IMR-90 (cell line): ENCODE data around the gene S100A8.

ENCODE experiments used
- BHLHE40 ChIP-seq: fragments of 150-350 bp; IDR thresholded peaks from 2 replicates; pipeline ENCODE4 v1.6.1; 2016; ENCODE audit warnings: mild to moderate bottlenecking, low read depth, low read length
- CEBPB ChIP-seq: IDR thresholded peaks from 2 replicates; pipeline ENCODE4 v1.6.1; 2012; ENCODE audit warnings: low read depth, low read length, improper control_type of control experiment
- MXI1 ChIP-seq: IDR thresholded peaks from 2 replicates; pipeline ENCODE4 v1.6.1; 2012; ENCODE audit warnings: low read depth, mild to moderate bottlenecking, low read length, moderate library complexity, borderline replicate concordance
- POLR2A ChIP-seq: IDR thresholded peaks from 2 replicates; pipeline ENCODE4 v1.6.1; 2012; ENCODE audit warnings: mild to moderate bottlenecking, low read depth, low read length
- RAD21 ChIP-seq: IDR thresholded peaks from 2 replicates; pipeline ENCODE4 v1.6.1; 2012; ENCODE audit warnings: low read length, improper control_type of control experiment
- RCOR1 ChIP-seq: IDR thresholded peaks from 2 replicates; pipeline ENCODE4 v1.6.1; 2012; ENCODE audit warnings: mild to moderate bottlenecking, low read length, improper control_type of control experiment; ENCODE audit not compliant: insufficient replicate concordance
- SMC3 ChIP-seq: fragments of 150-350 bp; IDR thresholded peaks from 2 replicates; pipeline ENCODE4 v1.6.1; 2016; ENCODE audit warnings: low read depth, mild to moderate bottlenecking, antibody characterized with exemption, low read length, moderate library complexity
- TF ChIP-seq, protein P1 (sequence below): conservative IDR thresholded peaks from 2 replicates; pipeline ENCODE4 v1.5.1; 2012; ENCODE audit warnings: mild to moderate bottlenecking, low read depth, low read length, improper control_type of control experiment
- TF ChIP-seq, protein P2 (sequence below): fragments of 150-350 bp; IDR thresholded peaks from 2 replicates; pipeline ENCODE4 v1.6.1; 2016; ENCODE audit warnings: low read depth, mild to moderate bottlenecking, low read length, moderate library complexity, borderline replicate concordance

- TF ChIP-seq MXI1 (no peak), POLR2A (no peak), CEBPB (no peak), RAD21 (no peak), SMC3 (no peak), BHLHE40 (no peak), RCOR1 (no peak)
- TF ChIP-seq, protein P1, sequence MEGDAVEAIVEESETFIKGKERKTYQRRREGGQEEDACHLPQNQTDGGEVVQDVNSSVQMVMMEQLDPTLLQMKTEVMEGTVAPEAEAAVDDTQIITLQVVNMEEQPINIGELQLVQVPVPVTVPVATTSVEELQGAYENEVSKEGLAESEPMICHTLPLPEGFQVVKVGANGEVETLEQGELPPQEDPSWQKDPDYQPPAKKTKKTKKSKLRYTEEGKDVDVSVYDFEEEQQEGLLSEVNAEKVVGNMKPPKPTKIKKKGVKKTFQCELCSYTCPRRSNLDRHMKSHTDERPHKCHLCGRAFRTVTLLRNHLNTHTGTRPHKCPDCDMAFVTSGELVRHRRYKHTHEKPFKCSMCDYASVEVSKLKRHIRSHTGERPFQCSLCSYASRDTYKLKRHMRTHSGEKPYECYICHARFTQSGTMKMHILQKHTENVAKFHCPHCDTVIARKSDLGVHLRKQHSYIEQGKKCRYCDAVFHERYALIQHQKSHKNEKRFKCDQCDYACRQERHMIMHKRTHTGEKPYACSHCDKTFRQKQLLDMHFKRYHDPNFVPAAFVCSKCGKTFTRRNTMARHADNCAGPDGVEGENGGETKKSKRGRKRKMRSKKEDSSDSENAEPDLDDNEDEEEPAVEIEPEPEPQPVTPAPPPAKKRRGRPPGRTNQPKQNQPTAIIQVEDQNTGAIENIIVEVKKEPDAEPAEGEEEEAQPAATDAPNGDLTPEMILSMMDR = no peak
- TF ChIP-seq, protein P2, sequence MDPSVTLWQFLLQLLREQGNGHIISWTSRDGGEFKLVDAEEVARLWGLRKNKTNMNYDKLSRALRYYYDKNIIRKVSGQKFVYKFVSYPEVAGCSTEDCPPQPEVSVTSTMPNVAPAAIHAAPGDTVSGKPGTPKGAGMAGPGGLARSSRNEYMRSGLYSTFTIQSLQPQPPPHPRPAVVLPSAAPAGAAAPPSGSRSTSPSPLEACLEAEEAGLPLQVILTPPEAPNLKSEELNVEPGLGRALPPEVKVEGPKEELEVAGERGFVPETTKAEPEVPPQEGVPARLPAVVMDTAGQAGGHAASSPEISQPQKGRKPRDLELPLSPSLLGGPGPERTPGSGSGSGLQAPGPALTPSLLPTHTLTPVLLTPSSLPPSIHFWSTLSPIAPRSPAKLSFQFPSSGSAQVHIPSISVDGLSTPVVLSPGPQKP = no peak
These were observed 48.4 kb upstream of the S100A8 start for GRCh38 chr1:153439273-153439672.
